Activated T-cell treated with anti-CD3 and anti-CD28 coated beads, Interleukin-2, amount 50 U/mL, for 72 hours (primary cell): ENCODE measurements around the gene ZNF438. TPM values are rescaled to one million over a fixed set of nuclear protein-coding genes. Genes with fewer than 3 reads are reported as not detected.
A peak's percentile ranks its signal among the peaks of the same experiment; 100 is the strongest.

ENCODE experiments used
- ATAC-seq, 2 donors: fragments of 150-1000 bp; cut with Tn5 transposase; replicated peaks in 1 of 2; 2 replicates each; pipeline ENCODE4 v1.10.0; 2021; ENCODE audit warnings: moderate library complexity in 2 of 2, mild to moderate bottlenecking in 1 of 2
- DNase-seq, 2 donors: peaks; one replicate each; pipeline ENCODE4 v3.0.0; 2021 to 2022; ENCODE audit warnings: mixed read lengths in 1 of 2
- H3K27ac Mint-ChIP-seq: one replicate; pipeline ENCODE4 v1.8.0; 2022; ENCODE audit warnings: mild to moderate bottlenecking, moderate library complexity, mixed read lengths
- H3K27me3 Mint-ChIP-seq: one replicate; pipeline ENCODE4 v1.8.0; 2022; ENCODE audit warnings: low read depth, mixed read lengths
- H3K36me3 Mint-ChIP-seq, 2 donors: one replicate each; pipeline ENCODE4 v1.8.0; 2022; ENCODE audit warnings: mixed read lengths in 2 of 2, mild to moderate bottlenecking in 1 of 2; ENCODE audit not compliant: insufficient read depth in 2 of 2
- H3K4me1 Mint-ChIP-seq: one replicate; pipeline ENCODE4 v1.8.0; 2022; ENCODE audit warnings: low read depth, mixed read lengths
- H3K4me3 Mint-ChIP-seq, 2 donors: one replicate each; pipeline ENCODE4 v1.8.0; 2022; ENCODE audit warnings: mild to moderate bottlenecking in 2 of 2, mixed read lengths in 2 of 2, moderate library complexity in 2 of 2
- H3K9me3 Mint-ChIP-seq, 2 donors: one replicate each; pipeline ENCODE4 v1.8.0; 2022; ENCODE audit warnings: mixed read lengths in 2 of 2
- total RNA-seq, 2 donors: library from RNA; stranded (reverse); gene quantifications; one replicate each; pipeline ENCODE4 v1.2.3, GENCODE V29; 2022

ZNF438 gene, protein sequence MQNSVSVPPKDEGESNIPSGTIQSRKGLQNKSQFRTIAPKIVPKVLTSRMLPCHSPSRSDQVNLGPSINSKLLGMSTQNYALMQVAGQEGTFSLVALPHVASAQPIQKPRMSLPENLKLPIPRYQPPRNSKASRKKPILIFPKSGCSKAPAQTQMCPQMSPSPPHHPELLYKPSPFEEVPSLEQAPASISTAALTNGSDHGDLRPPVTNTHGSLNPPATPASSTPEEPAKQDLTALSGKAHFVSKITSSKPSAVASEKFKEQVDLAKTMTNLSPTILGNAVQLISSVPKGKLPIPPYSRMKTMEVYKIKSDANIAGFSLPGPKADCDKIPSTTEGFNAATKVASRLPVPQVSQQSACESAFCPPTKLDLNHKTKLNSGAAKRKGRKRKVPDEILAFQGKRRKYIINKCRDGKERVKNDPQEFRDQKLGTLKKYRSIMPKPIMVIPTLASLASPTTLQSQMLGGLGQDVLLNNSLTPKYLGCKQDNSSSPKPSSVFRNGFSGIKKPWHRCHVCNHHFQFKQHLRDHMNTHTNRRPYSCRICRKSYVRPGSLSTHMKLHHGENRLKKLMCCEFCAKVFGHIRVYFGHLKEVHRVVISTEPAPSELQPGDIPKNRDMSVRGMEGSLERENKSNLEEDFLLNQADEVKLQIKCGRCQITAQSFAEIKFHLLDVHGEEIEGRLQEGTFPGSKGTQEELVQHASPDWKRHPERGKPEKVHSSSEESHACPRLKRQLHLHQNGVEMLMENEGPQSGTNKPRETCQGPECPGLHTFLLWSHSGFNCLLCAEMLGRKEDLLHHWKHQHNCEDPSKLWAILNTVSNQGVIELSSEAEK
- 1 to 10 TPM; 5.2 to 5.4 TPM for total RNA-seq

DNA sequence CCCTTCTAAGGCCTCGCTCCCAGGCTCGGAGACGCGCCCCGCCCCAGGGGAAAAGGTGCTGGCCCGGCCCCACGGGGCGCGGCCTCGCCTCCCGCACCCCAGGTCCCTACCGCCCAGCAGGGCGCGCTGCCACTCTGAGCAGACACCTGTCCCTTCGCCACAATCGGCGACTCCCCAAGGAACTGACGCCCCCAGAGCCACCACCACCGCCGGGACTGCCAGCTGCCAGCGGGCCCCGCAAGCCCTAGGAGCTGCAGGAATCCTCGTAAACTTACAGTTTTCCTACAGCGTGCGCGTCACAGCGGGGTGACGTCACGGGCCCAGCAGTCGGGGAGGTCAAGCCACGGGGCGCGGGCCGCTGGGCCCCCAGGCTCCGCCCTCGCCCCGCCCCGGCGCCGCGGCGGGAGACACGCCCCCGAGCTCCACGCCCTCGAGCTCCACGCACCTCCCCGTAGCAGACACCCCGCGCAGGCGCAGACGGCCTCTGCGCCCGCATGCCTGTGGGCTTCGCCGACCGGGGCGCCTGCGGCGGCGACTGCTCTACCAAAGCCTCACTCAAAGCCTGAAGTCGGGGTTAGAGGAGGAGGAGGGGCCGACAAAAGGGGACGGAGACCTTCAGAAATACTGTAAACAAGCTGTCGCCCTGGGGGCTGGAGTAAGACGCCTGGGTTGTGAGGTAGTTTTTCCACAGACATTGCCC, at the start of gene ZNF438:
Gene ZNF438, minus strand, starts transcription at position 308 of the 700 bp plus-strand sequence. CDS start 154,831 bp downstream, outside the sequence.
- Mint-ChIP-seq H3K4me3 (peak within 1 kb of the TSS; percentile 78 to 90), H3K4me1 (peaks cover 18% of the 10 kb centered on the region), H3K27me3 (no peaks in the 10 kb centered on the region), H3K36me3 (no peaks in the 10 kb centered on the region), H3K27ac (peak within 1 kb of the TSS; percentile 85), H3K9me3 (no peaks in the 10 kb centered on the region)
- ATAC-seq (peak; percentile 88 to 90), DNase-seq (peak; percentile 94 to 97)

DNA sequence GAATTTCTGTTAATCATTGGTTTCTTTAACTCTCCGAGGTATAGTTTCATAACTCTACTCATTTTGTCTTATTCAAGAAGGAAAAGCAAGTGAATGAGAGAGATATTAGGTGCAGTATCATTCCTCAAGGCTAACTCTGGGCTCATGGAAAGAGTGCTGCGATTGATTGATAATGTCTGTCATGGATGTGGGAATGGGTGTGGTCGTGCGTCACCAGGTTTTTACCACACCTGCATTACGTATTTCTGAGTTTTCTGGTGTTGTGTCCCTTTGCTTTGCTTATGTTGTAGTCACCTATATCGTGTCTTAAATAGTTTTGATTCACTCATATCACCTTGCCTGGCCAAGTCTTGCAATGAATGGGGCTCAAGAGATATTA, 44.9 kb upstream of the ZNF438 start:
- ATAC-seq (no peak), DNase-seq (no peak)
- H3K27me3 Mint-ChIP-seq = peaks cover 7% of the 10 kb centered on the region
- H3K4me3 Mint-ChIP-seq = no peak overlapping the region
- H3K4me1 Mint-ChIP-seq = no peaks in the 10 kb centered on the region
- H3K27ac Mint-ChIP-seq = no peak overlapping the region
- peaks cover 0 to 3% of the 10 kb centered on the region in 2 donors for H3K9me3 Mint-ChIP-seq
- H3K36me3 Mint-ChIP-seq = no peaks in the 10 kb centered on the region

DNA sequence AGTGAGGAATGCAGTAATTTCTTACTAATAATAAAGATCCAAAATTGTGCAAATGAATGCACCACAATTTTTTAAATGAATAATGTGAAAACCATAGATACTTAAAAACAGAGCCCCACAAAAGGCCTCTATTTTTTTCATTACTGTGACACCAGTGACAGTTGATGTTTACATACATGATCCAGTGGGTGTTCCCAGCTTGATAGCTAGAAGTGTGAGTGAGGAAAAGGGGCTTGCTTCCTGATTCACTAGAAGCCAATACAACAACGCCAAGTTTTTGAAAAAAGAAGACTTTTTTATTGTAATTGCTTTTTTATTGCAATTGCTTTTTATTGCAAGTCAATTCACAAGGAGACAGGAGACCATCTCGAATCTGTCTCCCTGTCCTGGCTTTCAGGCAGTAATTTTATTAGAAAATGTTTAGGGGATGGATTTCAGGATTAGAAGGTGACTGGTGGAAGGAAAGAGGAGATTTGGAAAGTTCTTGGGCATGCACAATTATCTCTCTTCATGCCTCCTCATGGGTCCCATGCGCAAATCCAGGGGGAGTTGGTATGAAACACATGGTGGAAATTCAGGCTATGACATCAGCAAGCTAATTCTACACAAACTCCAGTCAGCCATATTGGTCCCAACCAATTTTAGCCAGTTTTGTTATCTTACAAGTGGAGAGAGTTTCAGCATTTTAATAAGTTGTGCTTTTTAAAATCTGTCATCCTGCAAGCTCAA, 44.4 kb upstream of the ZNF438 start:
- DNase-seq (no peak), ATAC-seq (no peak)
- H3K4me1 Mint-ChIP-seq = no peaks in the 10 kb centered on the region
- peaks cover 0 to 3% of the 10 kb centered on the region in 2 donors for H3K9me3 Mint-ChIP-seq
- no peak overlapping the region for H3K4me3 Mint-ChIP-seq
- peaks cover 7% of the 10 kb centered on the region for H3K27me3 Mint-ChIP-seq
- H3K27ac Mint-ChIP-seq = no peak overlapping the region
- no peaks in the 10 kb centered on the region for H3K36me3 Mint-ChIP-seq

DNA sequence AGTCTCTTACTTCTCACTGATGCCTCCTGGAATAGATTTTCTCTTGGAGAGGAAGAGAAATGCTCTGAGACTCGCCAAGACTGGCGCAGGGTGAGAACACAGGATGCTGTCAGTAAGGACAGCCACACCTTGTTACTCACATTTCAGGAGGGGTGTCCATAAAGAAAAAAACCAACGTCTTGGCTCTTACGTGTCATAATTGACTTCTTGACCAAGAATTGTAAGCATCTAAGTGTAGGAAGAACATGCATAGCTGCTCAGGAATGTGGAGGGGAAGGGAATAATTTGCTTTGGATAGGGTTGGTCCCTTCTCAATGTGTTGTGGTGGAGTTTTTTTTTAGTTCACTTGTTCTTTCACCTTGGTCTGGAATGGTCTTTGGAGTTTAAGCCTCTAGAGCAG, 43.8 kb upstream of the ZNF438 start:
- ATAC-seq (no peak), DNase-seq (no peak)
- H3K36me3 Mint-ChIP-seq = no peaks in the 10 kb centered on the region
- no peak overlapping the region for H3K4me3 Mint-ChIP-seq
- no peaks in the 10 kb centered on the region for H3K4me1 Mint-ChIP-seq
- H3K27ac Mint-ChIP-seq = no peak overlapping the region
- peaks cover 7% of the 10 kb centered on the region for H3K27me3 Mint-ChIP-seq
- peaks cover 0 to 3% of the 10 kb centered on the region in 2 donors for H3K9me3 Mint-ChIP-seq

DNA sequence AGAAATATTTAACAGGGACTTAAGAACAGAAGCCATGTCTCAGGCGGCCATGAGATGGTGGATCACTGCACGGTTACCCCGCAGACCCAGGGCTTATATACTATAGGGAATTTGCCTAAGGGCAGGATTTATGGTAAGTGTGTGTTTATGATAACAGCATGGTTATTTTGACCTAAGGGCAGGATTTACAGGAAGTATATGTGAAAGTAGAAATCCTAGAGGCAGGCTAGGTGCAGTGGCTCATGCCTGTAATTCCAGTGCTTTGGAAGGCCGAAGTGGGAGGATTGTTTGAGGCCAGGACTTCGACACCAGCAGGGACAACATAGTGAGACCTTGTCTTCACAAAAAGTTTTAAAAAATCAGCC, 43.0 kb upstream of the ZNF438 start:
- Mint-ChIP-seq H3K27me3 (peaks cover 7% of the 10 kb centered on the region), H3K4me3 (no peak overlapping the region), H3K9me3 (peaks cover 0 to 3% of the 10 kb centered on the region in 2 donors), H3K36me3 (no peaks in the 10 kb centered on the region), H3K4me1 (no peaks in the 10 kb centered on the region), H3K27ac (no peak overlapping the region)
- no peak for DNase-seq
- ATAC-seq = no peak

DNA sequence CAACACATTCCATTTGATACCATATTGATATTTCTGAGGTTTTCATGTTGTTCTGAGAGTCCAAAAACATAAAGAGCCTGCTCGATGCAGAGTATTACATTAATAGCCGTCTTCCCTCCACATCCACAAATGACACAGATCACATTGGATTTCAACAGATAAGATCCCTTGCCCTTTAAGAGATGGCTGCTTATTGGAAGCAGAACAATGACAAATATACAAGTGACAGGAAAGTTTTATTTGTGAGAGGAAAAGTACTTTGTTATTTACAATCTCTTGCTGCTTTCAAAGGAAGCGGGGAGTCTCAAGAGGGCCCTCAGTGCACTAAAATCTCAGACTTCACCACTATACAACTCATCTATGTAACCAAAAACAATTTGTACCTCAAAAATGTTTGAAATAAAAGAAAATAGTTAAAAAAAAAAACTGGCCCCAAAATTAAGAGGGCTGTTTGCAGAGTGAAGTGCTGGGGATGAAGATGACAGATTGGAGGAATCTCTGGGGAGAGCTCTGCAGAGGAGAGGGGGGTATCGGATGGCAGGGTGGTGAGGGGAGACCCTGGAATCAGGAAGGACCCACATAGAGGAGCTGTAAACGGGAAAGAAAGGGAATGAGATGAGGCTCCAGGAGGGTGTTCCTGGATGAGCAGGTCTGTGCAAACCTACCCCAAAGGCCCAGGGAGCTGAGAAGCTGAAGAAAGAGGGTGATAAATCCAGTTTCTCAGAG, 42.5 kb upstream of the ZNF438 start:
- Mint-ChIP-seq H3K9me3 (peaks cover 0 to 3% of the 10 kb centered on the region in 2 donors), H3K36me3 (no peaks in the 10 kb centered on the region), H3K27me3 (peaks cover 11% of the 10 kb centered on the region), H3K27ac (no peak overlapping the region), H3K4me3 (no peak overlapping the region), H3K4me1 (no peaks in the 10 kb centered on the region)
- ATAC-seq = no peak
- no peak for DNase-seq

DNA sequence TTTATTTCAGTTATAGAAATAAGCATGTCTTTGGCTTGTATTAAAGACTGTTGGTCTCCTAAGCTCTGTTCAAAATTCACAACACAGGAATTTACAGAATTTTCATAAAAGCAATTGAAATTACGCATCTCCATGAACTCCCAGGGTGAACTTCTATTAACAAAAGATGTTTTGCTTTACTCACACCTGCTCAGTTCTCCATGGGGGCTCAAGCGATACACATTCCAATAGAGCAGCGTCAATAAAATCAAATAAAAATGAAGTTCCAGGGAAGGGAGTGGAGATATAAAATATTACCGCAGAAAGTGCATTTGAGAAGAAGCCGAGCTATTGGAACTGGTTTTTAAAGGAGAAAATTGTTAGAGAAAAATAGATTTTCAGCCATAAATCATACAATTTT, 41.5 kb upstream of the ZNF438 start:
- Mint-ChIP-seq H3K4me3 (no peak overlapping the region), H3K36me3 (no peaks in the 10 kb centered on the region), H3K27ac (no peak overlapping the region), H3K9me3 (peaks cover 0 to 3% of the 10 kb centered on the region in 2 donors), H3K27me3 (peaks cover 17% of the 10 kb centered on the region), H3K4me1 (no peaks in the 10 kb centered on the region)
- DNase-seq (no peak), ATAC-seq (no peak)

DNA sequence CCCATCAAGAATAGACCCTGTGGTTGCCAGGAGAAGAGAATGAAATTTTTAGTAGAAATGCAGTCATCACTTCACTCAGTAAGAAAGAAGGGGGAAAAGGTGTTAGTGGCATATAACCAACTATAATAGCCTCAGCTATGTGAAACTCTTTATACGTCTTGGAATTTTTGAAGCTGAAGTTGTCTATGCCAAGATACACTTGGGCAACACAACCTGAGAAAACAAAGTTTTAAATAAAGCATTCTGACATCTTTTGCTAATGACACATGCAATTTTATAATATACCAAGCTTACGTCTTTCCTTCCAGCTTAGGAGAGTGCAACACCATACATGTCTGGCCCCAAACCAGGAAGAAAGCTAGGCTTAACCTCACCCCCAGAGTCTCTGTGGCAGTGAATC, 40.8 kb upstream of the ZNF438 start:
- H3K36me3 Mint-ChIP-seq = no peaks in the 10 kb centered on the region
- no peaks in the 10 kb centered on the region for H3K4me1 Mint-ChIP-seq
- H3K4me3 Mint-ChIP-seq = no peak overlapping the region
- ATAC-seq (no peak), DNase-seq (no peak)
- peaks cover 17% of the 10 kb centered on the region for H3K27me3 Mint-ChIP-seq
- H3K27ac Mint-ChIP-seq = no peak overlapping the region
- H3K9me3 Mint-ChIP-seq = peaks cover 0 to 3% of the 10 kb centered on the region in 2 donors

DNA sequence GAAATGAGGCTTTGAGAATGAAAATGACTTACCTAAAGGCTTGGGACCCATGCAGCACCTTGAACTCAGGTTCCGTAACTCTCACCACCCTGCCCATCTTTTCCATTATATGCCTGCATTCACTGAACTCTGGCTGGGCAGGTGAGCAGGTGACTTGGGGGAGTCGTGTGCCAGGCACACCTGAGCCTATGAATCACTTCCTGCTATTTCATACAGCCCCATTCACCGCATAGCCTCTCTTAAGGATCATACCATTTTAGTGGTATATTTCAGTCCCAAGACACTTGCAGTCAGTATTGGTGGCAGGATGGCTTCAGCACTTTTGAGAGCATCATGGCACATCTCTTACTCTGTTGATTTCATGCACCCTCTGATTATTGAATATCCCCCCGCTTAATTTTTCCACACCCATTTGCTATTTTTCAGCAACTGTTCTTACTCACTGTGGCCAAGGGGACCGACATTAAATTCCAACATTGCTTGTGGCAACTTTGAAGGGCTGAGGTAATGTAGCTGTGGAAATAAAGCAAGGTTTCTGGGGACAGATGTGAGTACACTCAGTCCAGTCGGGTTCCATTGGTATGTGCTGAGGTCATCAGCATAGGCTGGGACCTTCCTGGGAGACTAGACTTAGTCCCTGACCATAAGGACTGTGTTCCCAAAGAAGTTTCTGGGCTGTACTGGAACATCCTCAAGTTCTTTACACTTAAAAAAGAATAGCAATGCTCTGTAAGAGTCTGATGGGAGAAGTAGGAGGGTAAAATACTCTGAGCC, 39.8 kb upstream of the ZNF438 start:
- Mint-ChIP-seq H3K4me3 (no peak overlapping the region), H3K4me1 (no peaks in the 10 kb centered on the region), H3K9me3 (no peaks in the 10 kb centered on the region), H3K27ac (no peak overlapping the region), H3K27me3 (peaks cover 18% of the 10 kb centered on the region), H3K36me3 (no peaks in the 10 kb centered on the region)
- ATAC-seq (no peak), DNase-seq (no peak)

DNA sequence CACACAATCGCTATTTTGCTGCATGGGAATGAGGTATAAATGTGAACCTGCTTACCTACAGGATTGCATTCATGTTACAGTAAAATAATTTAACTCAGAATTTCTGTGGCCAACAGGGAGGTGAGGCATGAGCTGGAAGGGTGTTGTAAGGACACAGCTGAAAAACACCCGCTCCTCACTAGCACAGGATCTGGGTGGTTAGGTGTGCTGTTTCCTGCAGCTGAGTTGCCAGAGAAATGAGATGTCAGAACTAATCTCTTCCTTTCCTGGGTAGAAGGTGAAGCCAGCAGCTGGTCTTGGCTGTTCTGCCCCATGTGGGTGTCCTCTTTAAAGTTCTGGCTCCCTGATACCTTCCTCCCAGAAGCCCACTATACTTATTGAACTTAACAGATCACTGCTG, 39.0 kb upstream of the ZNF438 start:
- ATAC-seq = no peak
- Mint-ChIP-seq H3K4me1 (no peaks in the 10 kb centered on the region), H3K27me3 (peaks cover 18% of the 10 kb centered on the region), H3K9me3 (no peaks in the 10 kb centered on the region), H3K36me3 (no peaks in the 10 kb centered on the region), H3K4me3 (no peak overlapping the region), H3K27ac (no peak overlapping the region)
- DNase-seq = no peak

DNA sequence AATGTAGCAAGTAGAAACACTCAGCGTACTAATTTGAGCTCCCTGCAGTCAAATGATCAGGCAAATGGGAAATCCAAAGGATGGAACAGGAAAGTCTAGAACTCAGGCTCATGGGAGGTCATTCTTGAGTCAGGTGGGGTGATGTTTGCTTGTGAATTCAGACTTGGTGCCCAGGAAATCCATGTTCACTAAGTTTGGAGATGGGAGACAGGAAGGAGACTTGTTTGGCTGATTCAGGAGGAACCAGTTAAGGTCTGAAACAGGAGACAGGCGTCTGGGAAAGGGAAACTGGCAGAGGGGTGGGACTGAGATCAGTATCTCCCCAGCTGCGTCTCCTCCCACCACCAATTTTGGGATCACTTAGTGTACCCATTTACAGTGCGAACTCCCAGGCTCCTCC, 38.4 kb upstream of the ZNF438 start:
- Mint-ChIP-seq H3K27ac (no peak overlapping the region), H3K4me1 (no peaks in the 10 kb centered on the region), H3K27me3 (peaks cover 18% of the 10 kb centered on the region), H3K4me3 (no peak overlapping the region), H3K9me3 (no peaks in the 10 kb centered on the region), H3K36me3 (no peaks in the 10 kb centered on the region)
- ATAC-seq (no peak), DNase-seq (no peak)

DNA sequence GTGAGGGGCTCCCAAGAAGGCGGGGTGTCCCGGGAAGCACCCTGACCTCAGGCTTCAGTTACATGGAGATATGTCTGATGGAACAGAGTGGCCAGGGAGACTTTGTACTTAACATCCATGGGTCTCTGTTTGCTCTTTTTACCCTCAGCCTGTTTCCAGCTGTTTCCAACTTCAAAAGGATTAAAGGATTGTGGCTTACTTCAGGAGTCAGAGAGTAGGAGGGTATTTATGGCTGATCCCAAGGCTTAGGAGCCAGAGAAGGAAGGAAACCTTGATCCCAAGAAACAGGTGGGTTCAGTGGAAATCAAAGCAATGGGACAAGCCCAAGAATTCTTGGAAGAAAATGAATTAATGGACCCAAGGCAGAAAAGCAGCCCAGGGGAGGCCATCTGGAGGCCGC, 37.7 kb upstream of the ZNF438 start:
- DNase-seq (no peak), ATAC-seq (no peak)
- H3K4me1 Mint-ChIP-seq = no peaks in the 10 kb centered on the region
- H3K9me3 Mint-ChIP-seq = no peaks in the 10 kb centered on the region
- H3K27me3 Mint-ChIP-seq = peaks cover 18% of the 10 kb centered on the region
- no peak overlapping the region for H3K27ac Mint-ChIP-seq
- H3K4me3 Mint-ChIP-seq = no peak overlapping the region
- H3K36me3 Mint-ChIP-seq = no peaks in the 10 kb centered on the region
